ENCODE measurements around the gene OGT.
"Not testable (repeated sequence)": the region's sequence is repeated elsewhere in the genome, so short reads cannot be mapped to it uniquely, and the experiment has no call there.

The OGT gene

DNA sequence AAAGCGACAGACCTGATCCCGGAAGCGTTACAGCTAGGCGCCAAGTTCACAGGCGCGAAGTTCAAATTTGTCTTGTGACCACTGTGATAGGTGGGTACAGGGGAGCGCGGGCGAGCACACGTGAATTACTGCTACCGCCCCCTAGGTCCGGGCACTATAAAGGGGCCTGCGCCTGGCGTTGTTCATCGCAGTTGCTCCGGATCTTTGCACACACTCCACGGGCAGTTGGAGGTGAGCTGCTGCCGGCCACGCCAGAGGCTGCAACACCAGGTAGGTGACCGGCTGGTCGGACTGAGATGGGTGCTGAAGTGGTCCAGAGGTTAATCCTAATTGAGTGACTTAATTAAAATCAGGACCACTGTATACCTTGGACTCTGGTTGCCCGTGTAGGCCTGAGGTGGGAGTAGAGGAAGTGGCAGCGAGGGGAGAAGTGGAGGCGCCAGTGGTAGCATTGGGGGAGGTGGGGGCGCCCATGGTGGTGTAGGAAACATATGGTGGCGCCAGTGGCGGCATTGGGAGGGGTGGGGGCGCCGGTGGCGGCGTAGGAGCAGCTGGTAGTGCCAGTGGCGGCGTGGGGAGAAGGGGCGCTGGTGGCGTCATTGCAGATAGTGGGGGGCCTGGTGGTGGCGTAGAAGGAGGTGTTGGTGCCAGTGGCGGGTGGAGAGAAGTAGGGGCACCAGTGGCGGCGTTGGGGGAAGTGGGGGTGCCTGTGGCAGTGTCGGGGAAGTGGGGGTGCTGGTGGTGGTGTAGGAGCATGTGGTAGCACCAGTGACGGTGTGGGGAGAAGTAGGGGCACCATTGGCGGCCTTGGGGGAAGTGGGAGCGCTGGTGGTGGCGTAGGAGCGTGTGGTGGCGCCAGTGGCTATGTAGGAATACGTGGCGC is 45.6 kb downstream of the OGT start, which contains the start of gene GCNA:
Gene GCNA (plus strand): TSS at position 185 of the 883 bp plus-strand sequence. CDS start 2,385 bp downstream, outside the sequence.
- no peak for TF ChIP-seq Cebpa-rat (IDR thresholded peaks at IDR 0.05)

GRCh38 chrX:71579136-71579989 is 46.5 kb downstream of the OGT start:
- Histone ChIP-seq H3K27me3 (peaks cover 18% of the 10 kb centered on the region), H3K4me2 (no peak overlapping the region), H3K27ac (no peak overlapping the region), H3K36me3 (peaks cover 28% of the 10 kb centered on the region), H3K9ac (no peak overlapping the region), H3K9me3 (no peaks in the 10 kb centered on the region), H4K20me1 (peaks cover 28% of the 10 kb centered on the region; the same call in 1 of the 2 replicates), H3K4me1 (no peaks in the 10 kb centered on the region), H3K4me3 (no peak overlapping the region)
- TF ChIP-seq Cebpa-rat (IDR thresholded peaks at IDR 0.05), result no peak

More for the DNA sequence above, 45.6 kb downstream of the OGT start, which contains the start of gene GCNA:
- no peak within 1 kb of the TSS for H3K9ac ChIP-seq
- peaks cover 37% of the 10 kb centered on the region for H4K20me1 ChIP-seq
- no peak within 1 kb of the TSS for H3K4me3 ChIP-seq
- H3K27me3 ChIP-seq, result peaks cover 24% of the 10 kb centered on the region
- H3K4me2 ChIP-seq, result no peak within 1 kb of the TSS
- H3K4me1 ChIP-seq, result no peaks in the 10 kb centered on the region
- H3K36me3 ChIP-seq, result peaks cover 37% of the 10 kb centered on the region
- no peak within 1 kb of the TSS for H3K27ac ChIP-seq
- H3K9me3 ChIP-seq, result no peaks in the 10 kb centered on the region

GRCh38 chrX:71579990-71580380 is 47.1 kb downstream of the OGT start:
- H3K4me1 ChIP-seq, result no peaks in the 10 kb centered on the region
- H4K20me1 ChIP-seq, result peaks cover 24% of the 10 kb centered on the region; the same call in 1 of the 2 replicates
- no peak overlapping the region for H3K9ac ChIP-seq
- no peak overlapping the region for H3K27ac ChIP-seq
- no peak overlapping the region for H3K4me2 ChIP-seq
- H3K36me3 ChIP-seq, result peaks cover 22% of the 10 kb centered on the region
- no peak for TF ChIP-seq Cebpa-rat (IDR thresholded peaks at IDR 0.05)
- no peaks in the 10 kb centered on the region for H3K9me3 ChIP-seq
- H3K27me3 ChIP-seq, result peaks cover 17% of the 10 kb centered on the region
- no peak overlapping the region for H3K4me3 ChIP-seq

- H3K36me3 ChIP-seq, result peaks cover 10% of the 10 kb centered on the region
- H4K20me1 ChIP-seq, result peaks cover 12% of the 10 kb centered on the region; the same call in 1 of the 2 replicates
- no peaks in the 10 kb centered on the region for H3K4me1 ChIP-seq
- H3K27me3 ChIP-seq, result peaks cover 14% of the 10 kb centered on the region
- no peak overlapping the region for H3K9ac ChIP-seq
- TF ChIP-seq Cebpa-rat (IDR thresholded peaks at IDR 0.05), result no peak
- no peak overlapping the region for H3K27ac ChIP-seq
- no peaks in the 10 kb centered on the region for H3K9me3 ChIP-seq
- H3K4me3 ChIP-seq, result no peak overlapping the region
- no peak overlapping the region for H3K4me2 ChIP-seq
These were observed 48.3 kb downstream of the OGT start for GRCh38 chrX:71581210-71581609.

- no peak for TF ChIP-seq Cebpa-rat (IDR thresholded peaks at IDR 0.05)
- Histone ChIP-seq H3K4me3 (no peak overlapping the region), H3K9ac (no peak overlapping the region), H4K20me1 (no peaks in the 10 kb centered on the region; the same call in 1 of the 2 replicates), H3K4me2 (no peak overlapping the region), H3K36me3 (no peaks in the 10 kb centered on the region), H3K27ac (no peak overlapping the region), H3K27me3 (peaks cover 26% of the 10 kb centered on the region), H3K9me3 (no peaks in the 10 kb centered on the region), H3K4me1 (no peaks in the 10 kb centered on the region)
These were observed 54.0 kb downstream of the OGT start for GRCh38 chrX:71586929-71587328.

DNA sequence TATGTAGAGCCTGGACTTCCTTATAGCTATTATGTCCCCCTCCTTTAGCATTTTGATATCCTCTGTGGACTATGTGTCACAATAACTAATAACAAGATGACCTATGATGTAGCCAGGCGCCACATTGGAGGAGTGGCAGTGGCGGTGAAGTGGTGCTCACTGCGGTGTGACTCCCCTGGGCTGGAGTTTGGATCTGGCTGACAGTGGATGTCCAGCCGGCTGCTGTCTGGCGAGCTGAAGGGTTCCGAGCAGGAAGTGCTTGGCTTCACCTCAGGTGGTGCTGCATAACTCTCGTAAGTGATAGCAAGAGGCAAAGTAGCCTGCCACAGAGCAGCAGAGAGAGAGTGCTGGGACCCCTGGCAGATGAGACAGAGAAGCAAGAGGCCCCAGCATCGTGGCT is 60.3 kb downstream of the OGT start:
- not testable (repeated sequence) for H4K20me1 ChIP-seq, H3K4me2 ChIP-seq, H3K9ac ChIP-seq, H3K4me1 ChIP-seq, H3K9me3 ChIP-seq, H3K27ac ChIP-seq, H3K4me3 ChIP-seq
- peaks cover 58% of the 10 kb centered on the region for H3K27me3 ChIP-seq
- H3K36me3 ChIP-seq, result peaks cover 17% of the 10 kb centered on the region

DNA sequence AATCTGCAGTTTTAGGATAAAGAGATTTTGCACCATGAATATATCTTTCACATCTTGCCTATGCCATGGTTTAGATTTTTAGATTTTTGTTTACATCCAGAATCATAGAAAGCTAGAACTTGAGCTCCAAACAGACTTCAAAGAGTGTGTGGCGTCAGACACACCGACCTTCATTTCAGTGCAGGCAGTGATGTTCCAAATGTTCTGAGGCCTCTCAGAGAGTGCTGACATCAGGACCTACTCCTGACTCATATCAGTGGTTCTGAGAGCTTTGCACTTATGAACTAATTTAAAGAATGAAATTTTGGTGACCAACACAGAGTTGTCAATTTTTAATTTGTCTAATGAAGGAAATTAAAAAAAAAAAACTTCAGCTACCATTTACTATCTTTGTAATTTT is 67.1 kb downstream of the OGT start:
- no peak overlapping the region for H3K27ac ChIP-seq
- H3K4me1 ChIP-seq, result no peaks in the 10 kb centered on the region
- no peak for TF ChIP-seq Cebpa-rat (IDR thresholded peaks at IDR 0.05)
- no peak overlapping the region for H3K9ac ChIP-seq
- peaks cover 7% of the 10 kb centered on the region; the same call in 1 of the 2 replicates for H4K20me1 ChIP-seq
- no peak overlapping the region for H3K4me2 ChIP-seq
- H3K36me3 ChIP-seq, result peaks cover 70% of the 10 kb centered on the region
- H3K9me3 ChIP-seq, result peaks cover 18% of the 10 kb centered on the region
- H3K4me3 ChIP-seq, result no peak overlapping the region
- peaks cover 73% of the 10 kb centered on the region for H3K27me3 ChIP-seq

- TF ChIP-seq Cebpa-rat (IDR thresholded peaks at IDR 0.05), result no peak
- Histone ChIP-seq H3K9me3 (peaks cover 18% of the 10 kb centered on the region), H3K36me3 (peaks cover 69% of the 10 kb centered on the region), H3K4me2 (no peak overlapping the region), H3K9ac (no peak overlapping the region), H4K20me1 (0 out of 2 replicates have a peak, but pooled peaks cover under 1% of the 10 kb centered on the region), H3K27ac (no peak overlapping the region), H3K4me1 (peaks cover 16% of the 10 kb centered on the region), H3K27me3 (peaks cover 67% of the 10 kb centered on the region), H3K4me3 (no peak overlapping the region)
These were observed 70.7 kb downstream of the OGT start for GRCh38 chrX:71603618-71604017.

- no peak overlapping the region for H3K9ac ChIP-seq
- peaks cover 18% of the 10 kb centered on the region for H3K9me3 ChIP-seq
- no peak overlapping the region for H3K27ac ChIP-seq
- H3K27me3 ChIP-seq, result peaks cover 67% of the 10 kb centered on the region
- no peaks in the 10 kb centered on the region for H4K20me1 ChIP-seq
- H3K4me2 ChIP-seq, result no peak overlapping the region
- H3K4me3 ChIP-seq, result no peak overlapping the region
- H3K4me1 ChIP-seq, result peaks cover 16% of the 10 kb centered on the region
- TF ChIP-seq Cebpa-rat (IDR thresholded peaks at IDR 0.05), result no peak
- peaks cover 71% of the 10 kb centered on the region for H3K36me3 ChIP-seq
These were observed 71.2 kb downstream of the OGT start for GRCh38 chrX:71604141-71604540.

Data from BLaER1 (cell line).